Effector memory CD4-positive, alpha-beta T cell (primary cell): ENCODE data around the gene SLC15A4.

Experiments
- DNase-seq, 3 donors: peaks; one replicate each; pipeline ENCODE4 v3.0.0-alpha.2; 2020
- H3K27ac ChIP-seq: 2 replicates; pipeline ENCODE4 v1.7.0; 2013; ENCODE audit warnings: mild to moderate bottlenecking, low read length, moderate library complexity; ENCODE audit not compliant: insufficient read depth, poor library complexity, severe bottlenecking
- H3K27me3 ChIP-seq: replicated peaks from 2 replicates; pipeline ENCODE4 v1.7.0; 2013; ENCODE audit warnings: mild to moderate bottlenecking, low read length; ENCODE audit not compliant: insufficient read depth, control insufficient read depth, poor library complexity, severe bottlenecking
- H3K36me3 ChIP-seq: 2 replicates; pipeline ENCODE4 v1.7.0; 2013; ENCODE audit warnings: mild to moderate bottlenecking, low read length, moderate library complexity; ENCODE audit not compliant: control insufficient read depth, insufficient read depth
- H3K4me1 ChIP-seq: 2 replicates; pipeline ENCODE4 v1.7.0; 2013; ENCODE audit warnings: low read length, mild to moderate bottlenecking; ENCODE audit not compliant: control insufficient read depth, insufficient read depth, poor library complexity, severe bottlenecking
- H3K4me3 ChIP-seq: 2 replicates; pipeline ENCODE4 v1.7.0; 2013; ENCODE audit warnings: low read length, low read depth, mild to moderate bottlenecking; ENCODE audit not compliant: insufficient read depth, poor library complexity, severe bottlenecking
- H3K9me3 ChIP-seq: 2 replicates; pipeline ENCODE4 v1.7.0; 2013; ENCODE audit warnings: mild to moderate bottlenecking, low read length, moderate library complexity; ENCODE audit not compliant: control insufficient read depth

SLC15A4 gene

GRCh38 chr12:128786741-128787391, 36.9 kb downstream of the SLC15A4 start:
- H3K36me3 ChIP-seq: peaks cover 3% of the 10 kb centered on the region
- H3K9me3 ChIP-seq: no peaks in the 10 kb centered on the region
- H3K4me1 ChIP-seq: no peaks in the 10 kb centered on the region
- DNase-seq: no peak
- no peak overlapping the region for H3K4me3 ChIP-seq
- no peak overlapping the region for H3K27ac ChIP-seq
- no peaks in the 10 kb centered on the region for H3K27me3 ChIP-seq

- no peak for DNase-seq
- Histone ChIP-seq H3K27me3 (no peaks in the 10 kb centered on the region), H3K4me3 (no peak overlapping the region), H3K4me1 (no peaks in the 10 kb centered on the region), H3K9me3 (no peaks in the 10 kb centered on the region), H3K36me3 (no peaks in the 10 kb centered on the region), H3K27ac (no peak overlapping the region)
Observed at GRCh38 chr12:128784030-128784760, 39.6 kb downstream of the SLC15A4 start.

DNA sequence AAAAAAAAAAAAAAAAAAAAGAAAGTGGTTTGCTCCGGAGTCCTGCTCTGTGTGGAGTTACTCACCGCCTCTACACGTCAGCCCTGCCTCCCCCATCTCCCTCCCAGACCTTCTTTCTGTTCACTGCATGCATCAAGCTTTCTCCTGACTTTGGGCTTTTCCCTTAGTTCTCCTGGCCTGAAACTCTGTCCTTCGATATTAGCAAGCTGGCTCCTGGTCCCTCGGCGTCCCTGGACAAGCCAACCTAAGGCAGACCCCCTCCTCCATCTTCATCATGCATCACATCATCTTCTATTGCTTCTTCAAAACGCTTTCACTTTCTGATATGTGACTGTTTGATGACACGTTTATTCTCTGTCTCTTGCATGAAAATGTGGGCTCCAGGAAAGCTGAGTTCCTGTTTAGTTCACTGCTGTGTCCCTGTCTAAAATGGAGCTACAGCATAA, 40.6 kb downstream of the SLC15A4 start:
- H3K27ac ChIP-seq: no peak overlapping the region
- H3K4me3 ChIP-seq: no peak overlapping the region
- no peaks in the 10 kb centered on the region for H3K36me3 ChIP-seq
- no peaks in the 10 kb centered on the region for H3K9me3 ChIP-seq
- H3K27me3 ChIP-seq: no peaks in the 10 kb centered on the region
- no peak for DNase-seq
- no peaks in the 10 kb centered on the region for H3K4me1 ChIP-seq

- DNase-seq: no peak
- no peaks in the 10 kb centered on the region for H3K4me1 ChIP-seq
- no peak overlapping the region for H3K4me3 ChIP-seq
- no peaks in the 10 kb centered on the region for H3K27me3 ChIP-seq
- no peaks in the 10 kb centered on the region for H3K36me3 ChIP-seq
- no peak overlapping the region for H3K27ac ChIP-seq
- H3K9me3 ChIP-seq: no peaks in the 10 kb centered on the region
Observed at GRCh38 chr12:128779901-128780300, 43.9 kb downstream of the SLC15A4 start.

- DNase-seq: no peak
- Histone ChIP-seq H3K4me1 (no peaks in the 10 kb centered on the region), H3K4me3 (no peak overlapping the region), H3K27me3 (no peaks in the 10 kb centered on the region), H3K27ac (no peak overlapping the region), H3K9me3 (no peaks in the 10 kb centered on the region), H3K36me3 (no peaks in the 10 kb centered on the region)
Observed at GRCh38 chr12:128772249-128772648, 51.5 kb downstream of the SLC15A4 start.

GRCh38 chr12:128771681-128772080, 52.1 kb downstream of the SLC15A4 start:
- Histone ChIP-seq H3K36me3 (no peaks in the 10 kb centered on the region), H3K27ac (no peak overlapping the region), H3K4me1 (no peaks in the 10 kb centered on the region), H3K4me3 (no peak overlapping the region), H3K27me3 (no peaks in the 10 kb centered on the region), H3K9me3 (no peaks in the 10 kb centered on the region)
- no peak for DNase-seq

GRCh38 chr12:128767518-128767917, 56.2 kb downstream of the SLC15A4 start:
- H3K9me3 ChIP-seq: no peaks in the 10 kb centered on the region
- no peak for DNase-seq

DNA sequence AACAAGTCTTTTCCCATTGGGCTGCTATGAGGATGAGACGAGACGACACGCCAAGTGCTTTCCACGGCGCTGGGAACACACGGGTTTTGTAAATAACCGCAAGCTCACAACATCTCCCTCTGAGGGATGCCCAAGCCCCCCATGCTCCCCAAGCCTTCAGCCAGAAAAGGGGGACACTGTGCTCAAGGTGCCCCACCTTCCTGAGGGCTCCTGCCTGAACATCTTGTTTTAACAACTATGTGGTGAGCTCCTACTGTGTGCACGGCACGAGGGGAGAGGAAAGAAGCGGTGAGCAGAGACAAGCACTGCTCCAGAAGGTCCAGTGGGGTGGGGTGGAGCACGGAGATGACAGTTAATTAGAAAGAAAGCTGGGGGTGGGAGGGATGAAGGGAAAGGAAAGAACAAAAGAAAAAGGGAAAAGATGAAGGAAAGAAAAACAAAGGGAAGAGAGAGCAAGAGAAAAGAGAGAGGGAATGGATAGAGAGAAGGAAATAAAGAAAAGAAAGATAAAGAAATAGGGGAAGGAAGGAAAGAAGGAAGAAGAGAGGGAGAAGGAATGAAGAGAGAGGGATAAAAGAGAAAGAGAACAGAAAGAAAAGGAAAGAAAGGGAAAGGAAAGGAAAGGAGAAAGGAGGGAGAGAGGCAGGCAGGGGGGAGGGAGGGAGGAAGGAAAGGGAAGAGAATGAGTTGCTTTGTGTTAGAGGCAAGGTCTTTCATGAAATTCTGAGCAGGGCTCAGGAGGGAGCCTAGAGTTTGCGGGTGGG, 56.8 kb downstream of the SLC15A4 start:
- Histone ChIP-seq H3K27me3 (no peaks in the 10 kb centered on the region), H3K9me3 (no peaks in the 10 kb centered on the region), H3K4me3 (no peak overlapping the region), H3K36me3 (no peaks in the 10 kb centered on the region), H3K27ac (no peak overlapping the region), H3K4me1 (no peaks in the 10 kb centered on the region)
- no peak for DNase-seq

More at GRCh38 chr12:128767518-128767917, 56.2 kb downstream of the SLC15A4 start:
- no peaks in the 10 kb centered on the region for H3K4me1 ChIP-seq
- H3K27ac ChIP-seq: no peak overlapping the region
- no peak overlapping the region for H3K4me3 ChIP-seq
- H3K36me3 ChIP-seq: no peaks in the 10 kb centered on the region
- no peaks in the 10 kb centered on the region for H3K27me3 ChIP-seq

- DNase-seq: no peak
- Histone ChIP-seq H3K4me3 (no peak overlapping the region), H3K27ac (no peak overlapping the region), H3K36me3 (no peaks in the 10 kb centered on the region), H3K9me3 (no peaks in the 10 kb centered on the region), H3K27me3 (no peaks in the 10 kb centered on the region), H3K4me1 (no peaks in the 10 kb centered on the region)
Observed at GRCh38 chr12:128763395-128763794, 60.4 kb downstream of the SLC15A4 start.

DNA sequence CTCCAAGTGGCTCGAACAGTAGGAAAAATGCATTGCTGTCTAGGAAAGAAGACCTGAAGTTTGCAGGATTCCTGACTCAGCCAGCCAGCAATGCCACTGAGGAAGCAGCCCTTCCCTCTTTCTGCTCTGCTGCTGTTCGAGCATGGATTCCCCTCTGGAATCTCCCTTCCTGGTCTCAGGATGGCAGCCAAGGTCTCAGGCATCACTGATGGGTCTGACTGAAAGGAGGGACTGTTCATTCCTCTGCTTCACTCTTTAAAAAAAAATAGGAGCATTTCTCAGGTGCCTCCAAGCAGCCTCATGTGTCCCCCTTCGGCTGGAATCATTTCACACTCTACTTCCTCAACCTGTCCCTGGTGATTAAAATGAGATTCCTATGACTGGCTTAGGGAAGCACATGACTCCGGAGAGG, 62.4 kb downstream of the SLC15A4 start:
- no peak for DNase-seq
- no peaks in the 10 kb centered on the region for H3K4me1 ChIP-seq
- H3K27me3 ChIP-seq: no peaks in the 10 kb centered on the region
- H3K9me3 ChIP-seq: no peaks in the 10 kb centered on the region
- H3K27ac ChIP-seq: no peak overlapping the region
- no peak overlapping the region for H3K4me3 ChIP-seq
- H3K36me3 ChIP-seq: no peaks in the 10 kb centered on the region
